Measurements from ENCODE around the gene CATSPERZ. TPM values are rescaled to one million over a fixed set of nuclear protein-coding genes. Genes with fewer than 3 reads are reported as not detected.

CATSPERZ gene
- total and polyA plus RNA-seq, 2 of the 13 experiments (the other 11 are each of a cell fraction or from before 2014, with no cell fraction given), result 0.22 to 0.48 TPM

- peaks cover 53% of the 10 kb centered on the region for H3K4me1 ChIP-seq (ENCODE audit: insufficient read depth, low read length)
- CTCF ChIA-PET (ENCODE audit: low intra/inter-chr PET ratio, low total read pairs), result no interaction called here
- no peak for TF ChIP-seq U2AF2 (IDR thresholded peaks at IDR 0.05; ENCODE audit: low read depth, low read length)
- TF ChIP-seq ZSCAN9 (CRISPR knock-in tag; IDR thresholded peaks at IDR 0.05; ENCODE audit: borderline replicate concordance), result no peak
- no peak for TF ChIP-seq ZNF441 (CRISPR knock-in tag; IDR thresholded peaks at IDR 0.05; ENCODE audit: borderline replicate concordance)
- 0 out of 2 replicates have a peak, but pooled peaks have one; percentile 22 for TF ChIP-seq HNRNPL (IDR thresholded peaks at IDR 0.05; ENCODE audit: low read depth, low read length)
- no peak for TF ChIP-seq ZNF615 (CRISPR knock-in tag; IDR thresholded peaks at IDR 0.05; ENCODE audit: borderline replicate concordance)
- no peak for TF ChIP-seq RBFOX2 (IDR thresholded peaks at IDR 0.05; ENCODE audit: low read depth, low read length)
- no peak for TF ChIP-seq PHF5A (CRISPR knock-in tag; IDR thresholded peaks at IDR 0.05; ENCODE audit: low read depth, unreplicated experiment)
- no peak overlapping the region for H3K4me3 ChIP-seq (replicated peaks in 1 of 3; ENCODE audit: insufficient read depth in 1 of 3, low read depth in 2 of 3, low read length in 3 of 3)
- BruUV-seq (replicated peaks), result no TSS peak
- H3K9me3 ChIP-seq (ENCODE audit: low read length), result no peaks in the 10 kb centered on the region
- no peak for ATAC-seq
- no peak for DNase-seq (ENCODE audit: low spot score)
- H4K20me1 ChIP-seq (ENCODE audit: insufficient read depth, low read length), result no peaks in the 10 kb centered on the region
- no peak overlapping the region for H3K4me2 ChIP-seq (ENCODE audit: low read depth, low read length)
- H3K36me3 ChIP-seq (replicated peaks in 1 of 2; ENCODE audit: control insufficient read depth in 1 of 2, insufficient read depth in 2 of 2, low read length in 2 of 2), result no peaks in the 10 kb centered on the region
- in situ Hi-C loops (cut with HindIII; ENCODE audit: extremely low pct_ligation_motif_present, low pct_unique_long_range_greater_than_20kb), result no loop called here
- FAIRE-seq, result no peak
- H3K27ac ChIP-seq (ENCODE audit: extremely low read length, insufficient read depth, low read length), result no peak overlapping the region
- H3K27me3 ChIP-seq (ENCODE audit: control insufficient read depth in 1 of 2, insufficient read depth in 2 of 2, low read length in 2 of 2), result peaks cover 2 to 26% of the 10 kb centered on the region in 2 experiments; a peak in 3 of 5 replicates
- WGBS (ENCODE audit: low lambda C conversion rate), result 51% methylated on average over 6 of the region's 33 CpGs
- no peak overlapping the region for H2AFZ ChIP-seq (ENCODE audit: low read length)
- POLR2A ChIA-PET, result interaction anchor here (6.5 kb wide), 1 partner anchor 35 kb away, joined by 61 read pairs; the partner anchor contains the start of genes PRDX5 and TRMT112
- no peak overlapping the region for H3K9ac ChIP-seq (ENCODE audit: insufficient read depth, low read depth, low read length)
- intact Hi-C loops (cut with micrococcal nuclease; ENCODE audit: unreplicated experiment), result no loop called here
- H3K79me2 ChIP-seq (ENCODE audit: insufficient read depth, low read length), result no peaks in the 10 kb centered on the region
Observed at GRCh38 chr11:64352099-64352994, 52.2 kb downstream of the CATSPERZ start.

Data from HepG2 (cell line).